GDM1 (cell line): ENCODE data around the gene ADGRG3.

Source experiments
- DNase-seq: peaks from one replicate; lab custom pipeline; 2025; lab: John Stamatoyannopoulos, UW

The ADGRG3 gene

GRCh38 chr16:57736419-57737351 is 68.6 kb downstream of the ADGRG3 start:
- no peak for DNase-seq

GRCh38 chr16:57738844-57739243 is 70.7 kb downstream of the ADGRG3 start:
- DNase-seq, result no peak
